Mesodermal cell (in vitro differentiated cells): Measurements from ENCODE around the gene DHRS9.

Experiments
- H3K27ac ChIP-seq: 2 replicates; pipeline ENCODE4 v1.7.0; 2013; ENCODE audit warnings: mild to moderate bottlenecking, low read depth, low read length, moderate library complexity; ENCODE audit not compliant: severe bottlenecking
- H3K36me3 ChIP-seq: 2 replicates; pipeline ENCODE4 v1.7.1; 2013; ENCODE audit warnings: mild to moderate bottlenecking, low read length, moderate library complexity; ENCODE audit not compliant: control insufficient read depth, insufficient read depth
- H3K4me1 ChIP-seq: one replicate; pipeline ENCODE4 v1.7.1; 2013; ENCODE audit warnings: mild to moderate bottlenecking, low read length; ENCODE audit not compliant: insufficient read depth, control insufficient read depth, poor library complexity, severe bottlenecking
- H3K4me3 ChIP-seq: 2 replicates; pipeline ENCODE4 v1.7.0; 2013; ENCODE audit warnings: low read length, control low read depth, mild to moderate bottlenecking; ENCODE audit not compliant: insufficient read depth, poor library complexity, severe bottlenecking; ENCODE audit errors: extremely low read depth
- H3K9me3 ChIP-seq: 2 replicates; pipeline ENCODE4 v1.7.1; 2013; ENCODE audit warnings: mild to moderate bottlenecking, low read length, moderate library complexity; ENCODE audit not compliant: control insufficient read depth
- WGBS, 2 experiments: methylation state at CpG; one replicate each; pipeline ENCODE4 v1.1.5; 2013; ENCODE audit warnings: missing lambda C conversion rate in 2 of 2; ENCODE audit not compliant: insufficient coverage in 2 of 2; 5-methylcytosine and 5-hydroxymethylcytosine counted together

Gene DHRS9

GRCh38 chr2:169095621-169096105, 26.3 kb downstream of the DHRS9 start:
- H3K4me1 ChIP-seq: peaks cover 3% of the 10 kb centered on the region
- 74 to 79% methylated on average over 4 of the region's 5 CpGs for WGBS, 2 experiments
- H3K4me3 ChIP-seq: no peak overlapping the region
- no peak overlapping the region for H3K27ac ChIP-seq
- H3K36me3 ChIP-seq: no peaks in the 10 kb centered on the region
- no peaks in the 10 kb centered on the region for H3K9me3 ChIP-seq

DNA sequence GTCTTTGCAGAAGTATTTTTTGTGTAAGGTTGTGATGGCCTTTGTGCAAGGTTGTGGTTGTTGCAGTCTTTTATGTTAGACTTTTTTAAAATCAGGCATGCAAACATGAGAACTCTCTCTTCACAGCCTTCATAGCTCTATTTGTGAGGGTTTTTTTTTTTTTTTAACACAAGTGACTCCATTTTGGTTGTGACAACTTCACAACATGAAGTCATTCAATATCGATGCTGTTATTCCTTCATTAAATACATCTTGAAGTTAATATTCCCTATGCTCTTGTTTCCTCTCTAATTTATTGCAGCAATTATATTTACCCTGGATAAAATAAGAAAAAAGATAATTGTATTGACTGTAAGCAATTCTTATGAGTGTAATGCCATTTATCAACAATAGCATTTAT, 35.5 kb downstream of the DHRS9 start:
- Histone ChIP-seq H3K36me3 (no peaks in the 10 kb centered on the region), H3K4me3 (no peak overlapping the region), H3K4me1 (no peaks in the 10 kb centered on the region), H3K27ac (no peak overlapping the region), H3K9me3 (no peaks in the 10 kb centered on the region)
- WGBS, 2 experiments: no CpG with 5 or more reads among the region's 1 CpG

DNA sequence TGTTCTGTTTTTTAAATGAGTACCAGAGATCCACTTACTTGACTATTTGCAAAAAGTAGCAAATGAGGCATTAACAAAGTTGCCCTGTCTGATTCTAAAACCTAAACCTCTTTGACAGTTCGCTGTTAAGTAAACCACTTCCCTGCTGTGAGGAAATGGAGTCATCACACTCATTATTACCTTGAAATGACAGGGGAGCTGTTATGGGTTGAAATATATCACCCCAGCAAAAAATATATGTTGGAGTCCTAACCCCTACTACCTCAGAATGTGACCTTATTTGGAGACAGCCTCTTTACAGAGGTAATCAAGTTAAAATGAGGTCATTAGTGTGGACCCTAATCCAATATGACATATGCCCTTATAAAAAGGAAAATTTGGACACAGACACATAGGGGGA, 36.1 kb downstream of the DHRS9 start:
- H3K9me3 ChIP-seq: no peaks in the 10 kb centered on the region
- WGBS, 2 experiments: 80% methylated on average over 1 of the region's 1 CpG; no CpG with 5 or more reads in 1 of the 2 experiments

GRCh38 chr2:169106134-169106533, 36.8 kb downstream of the DHRS9 start:
- Histone ChIP-seq H3K4me1 (no peaks in the 10 kb centered on the region), H3K4me3 (no peak overlapping the region), H3K36me3 (no peaks in the 10 kb centered on the region), H3K27ac (no peak overlapping the region), H3K9me3 (no peaks in the 10 kb centered on the region)
- WGBS, 2 experiments: 90 to 100% methylated on average over 1 to 2 of the region's 2 CpGs

More for the DNA sequence above, 36.1 kb downstream of the DHRS9 start:
- no peaks in the 10 kb centered on the region for H3K4me1 ChIP-seq
- H3K4me3 ChIP-seq: no peak overlapping the region
- H3K36me3 ChIP-seq: no peaks in the 10 kb centered on the region
- H3K27ac ChIP-seq: no peak overlapping the region

DNA sequence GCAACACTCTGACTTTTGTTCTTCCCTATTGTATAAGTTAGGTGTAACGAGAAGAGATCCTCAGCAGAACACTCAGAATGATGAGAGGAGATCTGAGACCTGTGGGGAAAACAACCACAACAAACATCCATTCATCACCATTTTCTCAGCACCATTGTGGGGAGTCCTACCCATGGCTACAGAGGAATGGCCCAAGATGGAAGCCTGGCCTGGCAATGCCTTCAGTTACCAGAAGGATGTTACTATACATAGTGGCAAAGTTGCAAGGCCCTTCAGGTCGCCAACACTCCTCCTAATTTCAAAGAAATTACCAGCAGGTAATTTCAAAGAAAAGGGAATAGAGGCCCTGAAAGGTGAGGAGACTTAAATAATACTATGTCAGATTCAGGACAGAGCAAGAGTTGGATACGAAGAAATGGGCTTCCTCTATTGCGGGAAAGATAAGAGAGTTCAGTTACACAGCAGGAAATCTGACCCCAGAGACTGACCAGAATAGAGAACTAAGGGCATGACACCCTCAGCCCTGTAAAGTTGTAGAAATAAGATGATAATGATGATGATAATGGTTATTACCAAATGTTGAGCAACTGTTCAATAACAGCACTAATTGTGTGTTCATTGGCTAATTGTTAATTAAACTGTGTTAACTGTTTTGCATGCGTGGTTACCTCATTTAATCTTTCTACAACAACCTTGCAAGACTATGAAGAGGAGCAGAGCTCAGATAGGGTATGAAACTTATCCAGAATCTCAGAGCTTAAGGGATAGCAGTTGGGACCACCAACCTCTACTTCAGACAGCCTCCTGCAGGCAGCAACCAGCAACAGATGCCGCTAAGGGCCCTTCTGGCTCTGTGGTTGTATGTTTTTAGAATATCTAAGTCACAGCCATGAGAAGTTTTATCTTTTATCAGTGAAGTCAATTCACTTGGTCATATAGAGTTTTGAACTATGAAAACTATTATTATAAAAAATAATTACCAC, 37.5 kb downstream of the DHRS9 start:
- Histone ChIP-seq H3K9me3 (no peaks in the 10 kb centered on the region), H3K36me3 (no peaks in the 10 kb centered on the region), H3K4me3 (no peak overlapping the region), H3K4me1 (no peaks in the 10 kb centered on the region), H3K27ac (no peak overlapping the region)
- WGBS, 2 experiments: 96 to 97% methylated on average over 2 to 3 of the region's 6 CpGs

GRCh38 chr2:169107645-169108044, 38.3 kb downstream of the DHRS9 start:
- H3K4me1 ChIP-seq: no peaks in the 10 kb centered on the region

DNA sequence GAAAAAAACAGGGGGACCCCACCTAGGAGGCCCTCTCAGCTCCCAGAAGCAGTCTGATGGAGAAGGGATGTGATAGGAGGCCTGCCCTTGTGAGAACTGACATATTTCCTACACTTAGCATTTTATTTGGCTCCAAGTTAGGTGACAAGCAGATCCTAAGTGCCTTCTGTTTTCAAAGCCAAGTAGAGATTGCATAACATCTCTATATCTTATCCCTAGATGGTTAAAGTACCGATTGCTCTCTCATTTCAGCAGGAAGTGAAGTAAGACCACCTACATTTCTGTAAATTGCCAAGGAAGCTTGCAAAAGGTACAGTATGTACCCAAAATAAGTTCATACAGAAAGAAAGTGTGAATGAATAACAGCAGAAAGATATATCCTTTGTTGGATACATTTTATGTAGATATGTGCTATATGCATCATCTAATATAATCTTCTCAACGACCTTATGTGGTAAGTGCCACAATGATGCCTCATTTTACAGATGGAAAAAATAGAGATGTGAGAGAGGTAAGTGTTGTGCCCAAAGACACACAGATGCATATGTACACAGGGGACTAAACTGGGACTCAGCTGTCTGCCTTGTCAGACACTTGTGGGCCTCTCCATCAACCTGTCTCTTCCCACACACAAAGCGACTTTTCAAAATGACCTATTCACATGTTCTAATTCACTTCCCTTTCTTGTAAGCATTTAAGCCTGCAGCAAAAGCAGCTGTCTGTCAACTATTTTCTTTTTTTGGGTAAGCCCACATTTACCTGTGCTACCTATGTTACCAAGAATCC, 38.9 kb downstream of the DHRS9 start:
- H3K27ac ChIP-seq: no peak overlapping the region
- 88 to 89% methylated on average over 1 to 2 of the region's 3 CpGs for WGBS, 2 experiments
- H3K36me3 ChIP-seq: no peaks in the 10 kb centered on the region
- no peaks in the 10 kb centered on the region for H3K4me1 ChIP-seq
- H3K4me3 ChIP-seq: no peak overlapping the region
- H3K9me3 ChIP-seq: no peaks in the 10 kb centered on the region

More at GRCh38 chr2:169107645-169108044, 38.3 kb downstream of the DHRS9 start:
- WGBS, 2 experiments: 82 to 88% methylated on average over 2 of the region's 2 CpGs
- Histone ChIP-seq H3K27ac (no peak overlapping the region), H3K36me3 (no peaks in the 10 kb centered on the region), H3K9me3 (no peaks in the 10 kb centered on the region), H3K4me3 (no peak overlapping the region)

- Histone ChIP-seq H3K36me3 (no peaks in the 10 kb centered on the region), H3K27ac (no peak overlapping the region), H3K9me3 (no peaks in the 10 kb centered on the region), H3K4me3 (no peak overlapping the region), H3K4me1 (no peaks in the 10 kb centered on the region)
- 37 to 43% methylated on average over 15 of the region's 21 CpGs for WGBS, 2 experiments
Measured at GRCh38 chr2:169109502-169110409, 40.4 kb downstream of the DHRS9 start.

GRCh38 chr2:169110419-169110818, 41.1 kb downstream of the DHRS9 start:
- WGBS, 2 experiments: 82 to 83% methylated on average over 1 to 5 of the region's 7 CpGs
- H3K36me3 ChIP-seq: no peaks in the 10 kb centered on the region
- no peaks in the 10 kb centered on the region for H3K9me3 ChIP-seq
- no peak overlapping the region for H3K27ac ChIP-seq
- no peak overlapping the region for H3K4me3 ChIP-seq
- H3K4me1 ChIP-seq: no peaks in the 10 kb centered on the region

GRCh38 chr2:169110916-169111315, 41.6 kb downstream of the DHRS9 start:
- 72 to 85% methylated on average over 14 to 18 of the region's 18 CpGs for WGBS, 2 experiments
- Histone ChIP-seq H3K36me3 (no peaks in the 10 kb centered on the region), H3K27ac (no peak overlapping the region), H3K4me3 (no peak overlapping the region), H3K9me3 (no peaks in the 10 kb centered on the region), H3K4me1 (no peaks in the 10 kb centered on the region)
